Measurements from ENCODE around the gene UBE2F. TPM values are rescaled to one million over a fixed set of nuclear protein-coding genes. Genes with fewer than 3 reads are reported as not detected.

The UBE2F gene
- polyA plus RNA-seq, 3 donors, result 51.1 to 120 (median 117) TPM

- H4K20me1 ChIP-seq (ENCODE audit: insufficient read depth, low read length), result peaks cover 58% of the 10 kb centered on the region
- DNase-seq, result no peak
- H3K27ac ChIP-seq (ENCODE audit: low read depth in 1 of 2, low read length in 2 of 2), result no peak overlapping the region
- intact Hi-C loops (cut with micrococcal nuclease), result no loop called here
- Mint-ChIP-seq H3K27ac (peak overlapping the region in 1 of 7 donors; percentile 37), H3K4me1 (peaks cover 14% of the 10 kb centered on the region), H3K36me3 (peaks cover 76 to 77% of the 10 kb centered on the region in 2 donors), H3K4me3 (no peak overlapping the region), H3K9me3 (no peaks in the 10 kb centered on the region), H3K27me3 (ENCODE audit: low read depth in 3 of 3) (peaks cover 0 to 3% (median 0%) of the 10 kb centered on the region in 3 donors)
- TF ChIP-seq, protein P1, sequence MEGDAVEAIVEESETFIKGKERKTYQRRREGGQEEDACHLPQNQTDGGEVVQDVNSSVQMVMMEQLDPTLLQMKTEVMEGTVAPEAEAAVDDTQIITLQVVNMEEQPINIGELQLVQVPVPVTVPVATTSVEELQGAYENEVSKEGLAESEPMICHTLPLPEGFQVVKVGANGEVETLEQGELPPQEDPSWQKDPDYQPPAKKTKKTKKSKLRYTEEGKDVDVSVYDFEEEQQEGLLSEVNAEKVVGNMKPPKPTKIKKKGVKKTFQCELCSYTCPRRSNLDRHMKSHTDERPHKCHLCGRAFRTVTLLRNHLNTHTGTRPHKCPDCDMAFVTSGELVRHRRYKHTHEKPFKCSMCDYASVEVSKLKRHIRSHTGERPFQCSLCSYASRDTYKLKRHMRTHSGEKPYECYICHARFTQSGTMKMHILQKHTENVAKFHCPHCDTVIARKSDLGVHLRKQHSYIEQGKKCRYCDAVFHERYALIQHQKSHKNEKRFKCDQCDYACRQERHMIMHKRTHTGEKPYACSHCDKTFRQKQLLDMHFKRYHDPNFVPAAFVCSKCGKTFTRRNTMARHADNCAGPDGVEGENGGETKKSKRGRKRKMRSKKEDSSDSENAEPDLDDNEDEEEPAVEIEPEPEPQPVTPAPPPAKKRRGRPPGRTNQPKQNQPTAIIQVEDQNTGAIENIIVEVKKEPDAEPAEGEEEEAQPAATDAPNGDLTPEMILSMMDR (IDR thresholded peaks at IDR 0.05), result no peak
- H3K9me3 ChIP-seq (replicated peaks in 1 of 2; ENCODE audit: control insufficient read depth in 1 of 2, insufficient read depth in 1 of 2, low read length in 2 of 2), result no peaks in the 10 kb centered on the region
- H3K4me1 ChIP-seq (ENCODE audit: control insufficient read depth in 1 of 2, insufficient read depth in 2 of 2, low read length in 2 of 2), result peaks cover 3 to 12% of the 10 kb centered on the region in 2 donors
- H3K36me3 ChIP-seq (replicated peaks in 1 of 2; ENCODE audit: control insufficient read depth in 1 of 2, insufficient read depth in 2 of 2, low read length in 2 of 2), result peaks cover 47 to 85% of the 10 kb centered on the region in 2 donors
- H3K27me3 ChIP-seq (ENCODE audit: control insufficient read depth in 2 of 2, insufficient read depth in 2 of 2, low read length in 2 of 2), result no peaks in the 10 kb centered on the region
- WGBS (ENCODE audit: insufficient coverage), result no CpG with 5 or more reads among the region's 2 CpGs
- no peak overlapping the region for H3K9ac ChIP-seq (ENCODE audit: insufficient read depth, low read length, poor library complexity, severe bottlenecking)
- no peaks in the 10 kb centered on the region for H3K79me2 ChIP-seq (ENCODE audit: insufficient read depth, low read length)
- H3K4me3 ChIP-seq (replicated peaks in 1 of 3; ENCODE audit: low read depth in 2 of 3, low read length in 3 of 3), result no peak overlapping the region
- no peak overlapping the region for H2AFZ ChIP-seq (ENCODE audit: insufficient read depth, low read depth, low read length, poor library complexity, severe bottlenecking)
- H3K4me2 ChIP-seq (replicated peaks; ENCODE audit: extremely low read depth, low read length, poor library complexity, severe bottlenecking), result no peak overlapping the region
Measured at GRCh38 chr2:238023608-238024007, 56.8 kb downstream of the UBE2F start.

DNA sequence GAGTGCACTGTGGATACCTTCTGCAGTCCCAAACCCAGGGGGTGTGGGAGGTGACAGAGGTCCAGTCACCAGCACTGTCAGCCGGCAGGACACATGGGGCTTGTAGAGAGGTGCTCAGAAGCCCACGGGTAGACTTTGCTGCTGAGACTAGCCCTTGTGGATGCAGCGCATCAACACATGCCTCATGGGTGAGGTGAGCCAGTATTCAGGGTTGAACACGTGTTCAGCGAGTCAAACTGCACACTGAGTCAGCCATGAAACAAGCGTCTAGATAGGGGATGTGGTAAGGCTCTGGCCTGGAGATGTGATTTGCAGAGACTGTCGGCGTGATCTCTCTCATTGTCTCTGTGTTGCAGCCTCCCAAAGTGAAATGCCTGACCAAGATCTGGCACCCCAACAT, 58.2 kb downstream of the UBE2F start:
- no peak overlapping the region for H3K4me3 Mint-ChIP-seq
- H3K36me3 Mint-ChIP-seq, result peaks cover 72 to 73% of the 10 kb centered on the region in 2 donors
- Histone ChIP-seq H3K4me1 (ENCODE audit: control insufficient read depth in 1 of 2, insufficient read depth in 2 of 2, low read length in 2 of 2) (peaks cover 3 to 12% of the 10 kb centered on the region in 2 donors), H4K20me1 (ENCODE audit: insufficient read depth, low read length) (peaks cover 53% of the 10 kb centered on the region), H2AFZ (ENCODE audit: insufficient read depth, low read depth, low read length, poor library complexity, severe bottlenecking) (no peak overlapping the region), H3K4me2 (replicated peaks; ENCODE audit: extremely low read depth, low read length, poor library complexity, severe bottlenecking) (no peak overlapping the region), H3K79me2 (ENCODE audit: insufficient read depth, low read length) (no peaks in the 10 kb centered on the region), H3K9ac (ENCODE audit: insufficient read depth, low read length, poor library complexity, severe bottlenecking) (no peak overlapping the region), H3K9me3 (replicated peaks in 1 of 2; ENCODE audit: control insufficient read depth in 1 of 2, insufficient read depth in 1 of 2, low read length in 2 of 2) (no peaks in the 10 kb centered on the region), H3K27me3 (ENCODE audit: control insufficient read depth in 2 of 2, insufficient read depth in 2 of 2, low read length in 2 of 2) (no peaks in the 10 kb centered on the region), H3K27ac (ENCODE audit: low read depth in 1 of 2, low read length in 2 of 2) (no peak overlapping the region), H3K4me3 (replicated peaks in 1 of 3; ENCODE audit: low read depth in 2 of 3, low read length in 3 of 3) (no peak overlapping the region), H3K36me3 (replicated peaks in 1 of 2; ENCODE audit: control insufficient read depth in 1 of 2, insufficient read depth in 2 of 2, low read length in 2 of 2) (peaks cover 44 to 79% of the 10 kb centered on the region in 2 donors)
- TF ChIP-seq, protein P1 (IDR thresholded peaks at IDR 0.05), result no peak
- H3K9me3 Mint-ChIP-seq, result no peaks in the 10 kb centered on the region
- intact Hi-C loops (cut with micrococcal nuclease), result no loop called here
- 96% methylated on average over 4 of the region's 8 CpGs for WGBS (ENCODE audit: insufficient coverage)
- DNase-seq, result no peak
- no peak overlapping the region for H3K27ac Mint-ChIP-seq
- H3K27me3 Mint-ChIP-seq (ENCODE audit: low read depth in 3 of 3), result no peaks in the 10 kb centered on the region
- H3K4me1 Mint-ChIP-seq, result peaks cover 14% of the 10 kb centered on the region
